GM20000 (cell line): ENCODE data around the gene IGSF21.

ENCODE experiments used
- DNase-seq: peaks from one replicate; pipeline ENCODE4 v3.0.0; 2012; ENCODE audit warnings: low spot score
- TF ChIP-seq, protein P1 (sequence below): IDR thresholded peaks from 2 replicates; pipeline ENCODE4 v1.5.1; 2012; ENCODE audit warnings: mild to moderate bottlenecking, control low read depth; ENCODE audit errors: extremely low read depth, missing control alignments

The IGSF21 gene

DNA sequence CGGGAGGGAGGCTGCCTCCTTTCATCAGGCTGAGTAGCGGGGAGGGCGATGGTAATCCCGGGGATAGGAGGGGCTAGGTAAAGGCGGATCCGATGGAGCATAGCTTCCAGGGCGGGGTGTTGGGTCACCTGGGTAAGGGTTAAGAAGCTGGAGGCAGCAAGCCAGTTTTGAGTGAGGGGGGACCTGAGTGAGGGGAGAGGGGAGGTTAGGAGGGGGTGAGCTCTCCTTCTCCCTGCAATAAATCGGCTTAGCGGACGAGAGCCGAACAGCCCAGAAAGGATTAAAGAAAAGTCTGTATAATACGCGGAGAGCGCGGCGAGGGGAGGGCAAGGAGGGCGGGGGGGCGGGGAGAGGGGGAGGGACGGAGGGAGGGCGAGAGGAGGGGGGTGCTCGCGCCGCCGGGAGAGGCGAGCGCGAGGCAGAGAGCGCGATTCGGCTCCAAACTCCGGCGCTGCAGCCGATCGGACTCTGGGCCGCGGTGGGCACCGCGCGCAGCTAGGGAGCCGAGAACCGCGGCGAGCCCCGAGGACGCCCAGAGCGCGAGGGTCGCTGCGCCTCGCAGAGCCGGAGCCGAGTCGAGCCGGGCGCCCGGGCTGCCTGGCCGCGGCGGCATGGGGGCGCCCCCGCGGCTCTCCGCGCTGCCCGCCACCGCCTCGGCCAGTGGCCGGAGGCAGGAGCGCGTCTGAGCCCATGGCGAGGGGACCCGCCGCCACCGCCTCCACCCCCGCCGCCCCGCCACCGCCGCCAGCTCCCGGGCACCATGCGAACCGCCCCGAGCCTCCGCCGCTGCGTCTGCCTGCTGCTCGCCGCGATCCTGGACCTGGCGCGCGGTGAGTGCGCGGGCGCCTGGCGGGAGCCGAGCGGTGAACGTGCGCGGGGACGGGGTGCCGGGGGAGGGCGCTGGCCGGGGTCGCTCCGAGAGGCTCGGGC lies at the start of gene IGSF21:
Gene IGSF21 (plus strand): TSS at position 430 of the 930 bp plus-strand sequence. CDS start 331 bp downstream, at position 761.
- no peak for DNase-seq
- TF ChIP-seq, protein P1, sequence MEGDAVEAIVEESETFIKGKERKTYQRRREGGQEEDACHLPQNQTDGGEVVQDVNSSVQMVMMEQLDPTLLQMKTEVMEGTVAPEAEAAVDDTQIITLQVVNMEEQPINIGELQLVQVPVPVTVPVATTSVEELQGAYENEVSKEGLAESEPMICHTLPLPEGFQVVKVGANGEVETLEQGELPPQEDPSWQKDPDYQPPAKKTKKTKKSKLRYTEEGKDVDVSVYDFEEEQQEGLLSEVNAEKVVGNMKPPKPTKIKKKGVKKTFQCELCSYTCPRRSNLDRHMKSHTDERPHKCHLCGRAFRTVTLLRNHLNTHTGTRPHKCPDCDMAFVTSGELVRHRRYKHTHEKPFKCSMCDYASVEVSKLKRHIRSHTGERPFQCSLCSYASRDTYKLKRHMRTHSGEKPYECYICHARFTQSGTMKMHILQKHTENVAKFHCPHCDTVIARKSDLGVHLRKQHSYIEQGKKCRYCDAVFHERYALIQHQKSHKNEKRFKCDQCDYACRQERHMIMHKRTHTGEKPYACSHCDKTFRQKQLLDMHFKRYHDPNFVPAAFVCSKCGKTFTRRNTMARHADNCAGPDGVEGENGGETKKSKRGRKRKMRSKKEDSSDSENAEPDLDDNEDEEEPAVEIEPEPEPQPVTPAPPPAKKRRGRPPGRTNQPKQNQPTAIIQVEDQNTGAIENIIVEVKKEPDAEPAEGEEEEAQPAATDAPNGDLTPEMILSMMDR = no peak

GRCh38 chr1:18058206-18058921 lies 49.2 kb upstream of the IGSF21 start:
- no peak for DNase-seq
- TF ChIP-seq, protein P1 = no peak

DNA sequence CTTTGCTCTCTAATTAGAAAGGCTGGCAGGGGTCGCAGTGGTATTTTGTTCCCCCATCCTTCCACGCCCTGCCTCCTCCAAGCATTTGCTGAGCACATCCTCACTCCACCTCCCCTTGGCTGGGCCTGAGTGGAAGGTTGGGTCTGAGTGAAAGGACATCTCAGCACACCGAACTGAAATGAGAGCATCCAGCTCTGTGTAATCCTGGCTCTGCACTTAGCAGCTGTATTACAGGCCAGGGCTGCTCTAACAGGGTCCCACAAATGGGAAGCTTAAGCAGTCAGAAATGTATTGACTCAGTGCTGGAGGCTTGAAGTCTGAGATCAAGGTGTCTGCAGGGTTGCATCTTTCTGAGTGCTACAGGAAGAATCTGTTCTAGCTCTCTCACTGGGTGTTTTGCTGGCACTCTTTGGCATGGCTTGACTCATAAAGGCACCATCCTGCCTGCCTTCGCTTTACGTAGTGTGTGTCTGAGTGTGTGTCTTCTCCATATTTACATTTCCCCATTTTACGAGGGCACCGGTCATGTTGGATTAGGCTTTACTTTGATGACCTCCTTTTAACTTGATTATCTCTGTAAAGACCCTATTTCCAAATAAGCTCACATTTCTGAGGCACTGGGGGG lies 48.5 kb upstream of the IGSF21 start:
- TF ChIP-seq, protein P1 = no peak
- DNase-seq = no peak

DNA sequence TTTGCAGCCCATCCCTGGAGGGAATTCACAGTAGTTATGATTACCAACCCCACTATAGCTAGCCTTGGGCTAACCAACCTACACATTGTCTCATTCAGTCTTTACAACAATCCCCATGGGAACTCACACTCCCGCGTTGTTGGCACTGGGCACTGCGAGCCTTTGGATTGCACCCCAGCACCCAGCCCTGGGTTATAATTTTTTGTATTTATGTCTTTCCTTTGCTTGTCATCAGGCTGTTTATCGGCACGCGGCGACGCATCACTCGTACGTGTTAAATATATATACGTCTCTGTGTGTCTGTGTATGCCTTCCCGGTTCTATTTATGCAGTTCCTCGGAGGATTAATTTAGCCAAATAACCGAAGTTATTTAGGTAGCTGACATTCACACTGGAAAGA lies 47.2 kb upstream of the IGSF21 start:
- no peak for DNase-seq
- TF ChIP-seq, protein P1 = no peak

DNA sequence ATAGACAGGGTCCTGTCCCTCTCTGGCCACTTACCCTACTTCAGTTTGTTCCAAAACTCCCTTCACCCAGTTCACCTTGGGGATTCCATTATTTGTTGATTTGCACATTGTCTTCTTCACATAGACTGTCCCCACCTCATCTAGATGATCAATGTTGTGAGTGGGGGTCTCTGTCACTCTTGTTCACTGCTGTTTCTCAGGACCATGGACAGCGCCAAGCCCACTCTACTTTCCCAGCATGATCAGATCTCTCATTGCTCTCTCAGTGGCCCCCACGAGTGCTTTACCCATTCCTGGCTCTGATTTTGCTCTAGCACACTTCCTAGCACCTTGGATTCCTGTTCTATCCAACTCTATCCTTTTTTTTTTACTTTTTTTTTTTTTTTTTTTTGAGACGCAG lies 45.4 kb upstream of the IGSF21 start:
- DNase-seq = no peak

GRCh38 chr1:18064534-18064933 lies 43.1 kb upstream of the IGSF21 start:
- DNase-seq = no peak
- TF ChIP-seq, protein P1 = no peak

More for the DNA sequence above, 45.4 kb upstream of the IGSF21 start:
- TF ChIP-seq, protein P1 = no peak
